Activated naive CD4-positive, alpha-beta T cell (primary cell): ENCODE data around the gene FAM167B.
A peak's percentile ranks its signal among the peaks of the same experiment; 100 is the strongest.

ENCODE experiments used
- DNase-seq, 4 experiments: peaks; one replicate each; lab custom pipeline; 2025; lab: John Stamatoyannopoulos, UW

FAM167B gene

GRCh38 chr1:32223683-32224082, 23.3 kb upstream of the FAM167B start:
- no peak for DNase-seq

- no peak for DNase-seq
Measured at GRCh38 chr1:32224285-32224684, 22.7 kb upstream of the FAM167B start.

GRCh38 chr1:32228771-32229170, 18.3 kb upstream of the FAM167B start:
- DNase-seq: no peak

GRCh38 chr1:32231843-32232432, 15.1 kb upstream of the FAM167B start:
- no peak for DNase-seq

GRCh38 chr1:32232558-32233304, 14.3 kb upstream of the FAM167B start:
- no peak for DNase-seq

- no peak for DNase-seq
Measured at GRCh38 chr1:32234792-32235191, 12.2 kb upstream of the FAM167B start.

GRCh38 chr1:32239337-32239736, 7.7 kb upstream of the FAM167B start:
- DNase-seq: no peak

- DNase-seq: no peak
Measured at GRCh38 chr1:32239790-32240139, 7.3 kb upstream of the FAM167B start.

- peak in 2 of 4 experiments; percentile 24 to 59 for DNase-seq
Measured at GRCh38 chr1:32240140-32240951, 6.7 kb upstream of the FAM167B start.

GRCh38 chr1:32241001-32241763, 5.8 kb upstream of the FAM167B start:
- peak in 2 of 4 experiments; percentile 31 to 56 for DNase-seq

GRCh38 chr1:32242341-32242851, 4.6 kb upstream of the FAM167B start:
- no peak for DNase-seq

GRCh38 chr1:32247452-32247851, 430 bp downstream of the FAM167B start:
- no peak for DNase-seq

- DNase-seq: peak; percentile 41 to 60 (median 48)
Measured at GRCh38 chr1:32247983-32248889, 1.2 kb downstream of the FAM167B start.

- peak in 3 of 4 experiments; percentile 46 to 68 (median 64) for DNase-seq
Measured at GRCh38 chr1:32249831-32250525, 3.0 kb downstream of the FAM167B start.

- DNase-seq: peak in 3 of 4 experiments; percentile 19 to 53 (median 37)
Measured at GRCh38 chr1:32250893-32251716, 4.1 kb downstream of the FAM167B start, which contains the start of gene LCK. Gene LCK (plus strand): TSS chr1:32251265. CDS start chr1:32274330, 23,065 bp downstream.

GRCh38 chr1:32255072-32256071, 8.3 kb downstream of the FAM167B start:
- no peak for DNase-seq

GRCh38 chr1:32256473-32257226, 9.6 kb downstream of the FAM167B start:
- no peak for DNase-seq
